GM23338 (cell line): Measurements from ENCODE around the gene PARD3.

Experiments
- CREB1 ChIP-seq: fragments of 250-450 bp; sonication (Bioruptor Pico); IDR thresholded peaks from 2 replicates; pipeline ENCODE4 v1.5.0; 2020; ENCODE audit warnings: low read depth, mild to moderate bottlenecking, moderate library complexity
- CTCF ChIP-seq, 2 experiments: fragments of 200-600 bp in 1 of 2; sonication (generic) in 1 of 2; conservative IDR thresholded peaks; 2 replicates each; pipeline versions ENCODE4 v1.5.1 to v1.6.1; 2016 to 2017; ENCODE audit warnings: antibody characterized with exemption in 2 of 2, low read depth in 2 of 2, mild to moderate bottlenecking in 2 of 2, moderate library complexity in 1 of 2
- EZH2 ChIP-seq: fragments of 200-600 bp; sonication (generic); IDR thresholded peaks from one replicate; pipeline ENCODE4 v1.8.0; 2017; ENCODE audit warnings: antibody characterized with exemption, mild to moderate bottlenecking, low read depth; ENCODE audit not compliant: unreplicated experiment
- POLR2AphosphoS5 ChIP-seq: IDR thresholded peaks from 2 replicates; pipeline ENCODE4 v1.6.1; 2016; ENCODE audit warnings: antibody characterized with exemption, low read depth

GRCh38 chr10:34313353-34313752 lies 501.7 kb downstream of the PARD3 start:
- TF ChIP-seq CTCF (conservative IDR thresholded peaks at IDR 0.05; ENCODE audit: low read depth in 2 of 2) = no peak
- no peak for TF ChIP-seq CREB1 (CRISPR knock-in tag)
- no peak for TF ChIP-seq EZH2
- TF ChIP-seq POLR2AphosphoS5 = no peak
